Neuronal stem cell (in vitro differentiated cells): Measurements from ENCODE around the gene EML4.

Experiments used
- DNase-seq: peaks from one replicate; pipeline ENCODE4 v3.0.0-alpha.2; 2013; ENCODE audit warnings: low spot score
- H2AFZ ChIP-seq: one replicate; pipeline ENCODE4 v1.6.1; 2013; ENCODE audit warnings: mild to moderate bottlenecking, low read length, inconsistent platforms
- H2AK5ac ChIP-seq: 2 replicates; pipeline ENCODE4 v1.6.1; 2013; ENCODE audit warnings: low read depth, mild to moderate bottlenecking, inconsistent platforms, low read length, moderate library complexity, mixed read lengths
- H2BK120ac ChIP-seq: 2 replicates; pipeline ENCODE4 v1.6.1; 2013; ENCODE audit warnings: low read depth, mild to moderate bottlenecking, inconsistent platforms, low read length, moderate library complexity, mixed read lengths
- H2BK12ac ChIP-seq: one replicate; pipeline ENCODE4 v1.6.1; 2013; ENCODE audit warnings: low read length, inconsistent platforms
- H2BK15ac ChIP-seq: 2 replicates; pipeline ENCODE4 v1.6.1; 2013; ENCODE audit warnings: mild to moderate bottlenecking, low read length, inconsistent platforms, mixed read lengths
- H2BK5ac ChIP-seq: one replicate; pipeline ENCODE4 v1.6.1; 2013; ENCODE audit warnings: inconsistent platforms, mild to moderate bottlenecking, low read length, moderate library complexity
- H3K14ac ChIP-seq: one replicate; pipeline ENCODE4 v1.6.1; 2013; ENCODE audit warnings: low read length, inconsistent platforms
- H3K18ac ChIP-seq: 2 replicates; pipeline ENCODE4 v1.6.1; 2013; ENCODE audit warnings: low read length, inconsistent platforms
- H3K23ac ChIP-seq: 2 replicates; pipeline ENCODE4 v1.6.1; 2013; ENCODE audit warnings: low read depth, mild to moderate bottlenecking, mixed read lengths, low read length, inconsistent platforms; ENCODE audit not compliant: poor library complexity
- H3K27ac ChIP-seq: replicated peaks from 3 replicates; pipeline ENCODE4 v1.5.1; 2013; ENCODE audit warnings: low read length, inconsistent platforms
- H3K27me3 ChIP-seq, 3 experiments: 2 replicates each; pipeline ENCODE4 v1.6.1; 2013; ENCODE audit warnings: low read length in 3 of 3, mild to moderate bottlenecking in 2 of 3, inconsistent platforms in 1 of 3, low read depth in 1 of 3, mixed read lengths in 1 of 3, moderate library complexity in 1 of 3; ENCODE audit not compliant: control insufficient read depth in 3 of 3, insufficient read depth in 3 of 3
- H3K36me3 ChIP-seq, 2 donors: replicated peaks in 1 of 2; 2 replicates each; pipeline ENCODE4 v1.6.1; 2013; ENCODE audit warnings: low read length in 2 of 2; ENCODE audit not compliant: control insufficient read depth in 2 of 2, insufficient read depth in 2 of 2
- H3K4ac ChIP-seq: 2 replicates; pipeline ENCODE4 v1.6.1; 2013; ENCODE audit warnings: inconsistent platforms, mild to moderate bottlenecking, low read length, moderate library complexity
- H3K4me1 ChIP-seq, 2 donors: 1 replicate in 1 of 2; 2 replicates in 1 of 2; pipeline ENCODE4 v1.6.1; 2013; ENCODE audit warnings: low read length in 2 of 2, low read depth in 1 of 2; ENCODE audit not compliant: control insufficient read depth in 2 of 2, insufficient read depth in 1 of 2
- H3K4me2 ChIP-seq: one replicate; pipeline ENCODE4 v1.6.1; 2013; ENCODE audit warnings: mild to moderate bottlenecking, low read length, inconsistent platforms; ENCODE audit not compliant: insufficient read depth, poor library complexity, severe bottlenecking
- H3K4me3 ChIP-seq, 2 donors: 2 replicates each; pipeline ENCODE4 v1.5.1; 2013; ENCODE audit warnings: low read length in 2 of 2, mild to moderate bottlenecking in 2 of 2, inconsistent platforms in 1 of 2, moderate library complexity in 1 of 2
- H3K79me1 ChIP-seq: one replicate; pipeline ENCODE4 v1.6.1; 2013; ENCODE audit warnings: low read depth, mild to moderate bottlenecking, inconsistent platforms, low read length, moderate library complexity
- H3K9ac ChIP-seq: one replicate; pipeline ENCODE4 v1.6.1; 2013; ENCODE audit warnings: mild to moderate bottlenecking, low read depth, low read length, inconsistent platforms; ENCODE audit not compliant: poor library complexity
- H3K9me3 ChIP-seq, 2 donors: replicated peaks in 1 of 2; 2 replicates each; pipeline versions ENCODE3 to v1.6.1; 2013; ENCODE audit warnings: low read length in 2 of 2, mild to moderate bottlenecking in 2 of 2, inconsistent platforms in 1 of 2, low read depth in 1 of 2, mixed read lengths in 1 of 2, moderate library complexity in 1 of 2; ENCODE audit not compliant: control insufficient read depth in 2 of 2, insufficient read depth in 1 of 2
- H4K8ac ChIP-seq: one replicate; pipeline ENCODE4 v1.6.1; 2013; ENCODE audit warnings: low read depth, mild to moderate bottlenecking, inconsistent platforms, low read length, moderate library complexity
- H4K91ac ChIP-seq: one replicate; pipeline ENCODE4 v1.6.1; 2013; ENCODE audit warnings: low read length, low read depth, mild to moderate bottlenecking, inconsistent platforms; ENCODE audit not compliant: poor library complexity
- WGBS, 2 donors: extraction: QIAGEN DNeasy Blood & Tissue Kit; methylation state at CpG; one replicate each; pipeline ENCODE4 v1.1.7; 2013; ENCODE audit warnings: missing lambda C conversion rate in 2 of 2, mixed read lengths in 1 of 2; ENCODE audit not compliant: insufficient read length in 2 of 2, insufficient replicate concordance in 1 of 2; ENCODE audit errors: extremely low coverage in 2 of 2; 5-methylcytosine and 5-hydroxymethylcytosine counted together

EML4 gene

DNA sequence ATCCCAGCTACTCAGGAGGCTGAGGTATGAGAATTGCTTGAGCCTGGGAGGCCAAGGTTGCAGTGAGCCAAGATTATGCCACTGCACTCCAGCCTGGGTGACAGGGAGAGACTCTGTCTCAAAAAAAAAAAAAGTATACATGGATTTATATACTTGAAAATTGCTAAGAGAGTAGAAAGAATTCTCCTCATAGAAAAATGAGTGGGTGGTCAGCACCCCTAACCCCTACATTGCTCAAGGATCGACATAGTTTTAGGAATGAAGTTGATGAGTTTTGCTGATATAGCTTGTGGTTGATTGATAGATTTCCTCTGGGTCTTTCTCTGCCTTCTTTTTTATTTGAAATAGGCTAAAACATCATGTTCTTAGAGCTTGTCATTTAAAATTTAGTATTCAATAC is 58.9 kb downstream of the EML4 start:
- Histone ChIP-seq H3K4me2 (no peak overlapping the region), H2BK5ac (no peak overlapping the region)
- WGBS, 2 donors, result no CpG with 5 or more reads among the region's 1 CpG

DNA sequence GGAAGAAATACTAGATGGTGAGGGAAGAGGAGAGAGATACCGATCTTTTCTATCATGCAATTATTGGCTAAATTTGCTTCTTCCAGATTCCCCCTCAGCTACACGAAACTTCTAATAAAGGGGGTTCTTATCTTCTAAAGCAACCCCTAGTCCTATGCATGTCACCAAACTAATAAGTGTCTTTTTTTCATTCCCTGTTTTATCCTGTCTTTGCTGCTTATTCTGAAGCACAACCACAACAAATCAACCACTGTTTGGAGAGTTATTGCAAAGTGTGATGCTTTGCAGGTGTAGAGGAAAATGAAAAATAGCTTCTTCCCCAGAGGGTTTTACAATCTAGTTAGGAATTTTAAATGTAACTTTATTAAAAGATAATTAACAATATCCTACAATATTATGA is 60.8 kb downstream of the EML4 start:
- H2BK5ac ChIP-seq, result no peak overlapping the region
- no peaks in the 10 kb centered on the region for H3K36me3 ChIP-seq
- no peak overlapping the region for H4K8ac ChIP-seq
- H2AFZ ChIP-seq, result no peak overlapping the region
- no peak overlapping the region for H3K18ac ChIP-seq
- H3K27ac ChIP-seq, result no peak overlapping the region
- H3K27me3 ChIP-seq, result no peaks in the 10 kb centered on the region
- no peak overlapping the region for H2BK15ac ChIP-seq
- no peak overlapping the region for H4K91ac ChIP-seq
- WGBS, 2 donors, result no CpG with 5 or more reads among the region's 2 CpGs
- H2BK12ac ChIP-seq, result no peak overlapping the region
- H3K4ac ChIP-seq, result no peak overlapping the region
- no peak overlapping the region for H3K4me3 ChIP-seq
- no peak overlapping the region for H3K9ac ChIP-seq
- no peaks in the 10 kb centered on the region for H3K79me1 ChIP-seq
- H3K14ac ChIP-seq, result no peak overlapping the region
- H3K23ac ChIP-seq, result no peak overlapping the region
- no peaks in the 10 kb centered on the region for H3K9me3 ChIP-seq
- peaks cover 0 to 6% of the 10 kb centered on the region in 2 donors for H3K4me1 ChIP-seq
- no peak overlapping the region for H3K4me2 ChIP-seq
- DNase-seq, result no peak
- H2BK120ac ChIP-seq, result no peak overlapping the region
- H2AK5ac ChIP-seq, result no peak overlapping the region

More for the DNA sequence above, 58.9 kb downstream of the EML4 start:
- Histone ChIP-seq H4K91ac (no peak overlapping the region), H3K79me1 (no peaks in the 10 kb centered on the region), H2BK15ac (no peak overlapping the region), H2AK5ac (no peak overlapping the region), H3K36me3 (no peaks in the 10 kb centered on the region), H3K27me3 (no peaks in the 10 kb centered on the region), H3K27ac (no peak overlapping the region), H2BK120ac (no peak overlapping the region), H4K8ac (no peak overlapping the region), H3K18ac (no peak overlapping the region), H2AFZ (no peak overlapping the region), H3K14ac (no peak overlapping the region), H2BK12ac (no peak overlapping the region), H3K9ac (no peak overlapping the region), H3K23ac (no peak overlapping the region), H3K4me3 (no peak overlapping the region), H3K9me3 (no peaks in the 10 kb centered on the region), H3K4me1 (no peaks in the 10 kb centered on the region), H3K4ac (no peak overlapping the region)
- no peak for DNase-seq

DNA sequence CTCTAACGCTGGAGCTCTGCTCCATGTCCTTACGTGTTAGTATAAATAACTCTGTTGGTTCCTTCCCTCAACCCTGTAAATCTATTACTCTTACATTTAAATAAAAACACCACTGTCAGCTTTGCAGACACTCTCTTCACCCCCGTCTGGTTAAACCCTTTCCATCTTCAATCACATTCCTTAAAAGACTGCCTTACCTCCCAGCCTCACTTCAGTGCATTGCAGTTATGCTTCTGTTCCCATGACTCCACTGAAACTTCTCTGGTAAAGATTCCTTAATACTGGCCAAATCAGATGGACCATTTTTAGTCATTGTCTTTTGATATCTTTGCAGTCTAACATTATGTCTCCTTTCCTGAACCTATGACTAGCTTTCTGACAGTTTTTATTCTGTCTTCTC is 61.7 kb downstream of the EML4 start:
- H3K18ac ChIP-seq, result no peak overlapping the region
- H3K9me3 ChIP-seq, result no peaks in the 10 kb centered on the region
- WGBS, 2 donors, result 100% methylated on average over 1 of the region's 3 CpGs; no CpG with 5 or more reads in 1 of the 2 donors
- H2BK5ac ChIP-seq, result no peak overlapping the region
- H3K27me3 ChIP-seq, result no peaks in the 10 kb centered on the region
- H3K27ac ChIP-seq, result no peak overlapping the region
- no peak for DNase-seq
- no peak overlapping the region for H2AFZ ChIP-seq
- no peak overlapping the region for H3K4ac ChIP-seq
- H3K4me2 ChIP-seq, result no peak overlapping the region
- H4K8ac ChIP-seq, result no peak overlapping the region
- no peak overlapping the region for H2BK15ac ChIP-seq
- no peak overlapping the region for H3K23ac ChIP-seq
- no peak overlapping the region for H2AK5ac ChIP-seq
- H3K4me1 ChIP-seq, result peaks cover 0 to 6% of the 10 kb centered on the region in 2 donors
- H3K4me3 ChIP-seq, result no peak overlapping the region
- no peak overlapping the region for H4K91ac ChIP-seq
- no peak overlapping the region for H2BK120ac ChIP-seq
- H3K9ac ChIP-seq, result no peak overlapping the region
- H3K14ac ChIP-seq, result no peak overlapping the region
- no peaks in the 10 kb centered on the region for H3K36me3 ChIP-seq
- no peak overlapping the region for H2BK12ac ChIP-seq
- H3K79me1 ChIP-seq, result peaks cover 2% of the 10 kb centered on the region

DNA sequence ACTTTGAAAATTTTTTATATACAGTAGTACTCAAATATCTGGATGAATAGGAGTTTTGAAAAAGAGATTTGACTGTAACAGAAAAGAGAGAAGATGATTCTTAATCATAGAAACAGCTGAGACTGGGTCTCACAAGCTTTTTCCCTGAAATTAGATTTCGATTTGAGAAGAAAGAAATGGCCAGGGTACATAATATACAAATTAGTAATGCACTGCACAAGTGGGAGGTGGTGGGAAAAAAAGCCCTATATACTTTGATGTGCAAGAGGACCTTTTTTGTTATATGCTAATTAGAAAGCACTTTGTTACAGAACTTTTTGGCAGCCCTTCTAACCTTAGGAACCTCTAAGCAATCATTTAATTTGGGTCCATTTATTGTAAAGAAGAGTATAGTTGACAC is 62.9 kb downstream of the EML4 start:
- H3K9ac ChIP-seq, result no peak overlapping the region
- H3K27ac ChIP-seq, result no peak overlapping the region
- no peak overlapping the region for H3K14ac ChIP-seq
- no peak overlapping the region for H2BK120ac ChIP-seq
- peaks cover 0 to 6% of the 10 kb centered on the region in 2 donors for H3K4me1 ChIP-seq
- H3K27me3 ChIP-seq, result no peaks in the 10 kb centered on the region
- H4K91ac ChIP-seq, result no peak overlapping the region
- no peak overlapping the region for H2BK12ac ChIP-seq
- peaks cover 2% of the 10 kb centered on the region for H3K79me1 ChIP-seq
- H4K8ac ChIP-seq, result no peak overlapping the region
- no peak overlapping the region for H2BK15ac ChIP-seq
- H3K4me3 ChIP-seq, result no peak overlapping the region
- H3K23ac ChIP-seq, result no peak overlapping the region
- DNase-seq, result no peak
- H2BK5ac ChIP-seq, result no peak overlapping the region
- H3K36me3 ChIP-seq, result no peaks in the 10 kb centered on the region
- no peaks in the 10 kb centered on the region for H3K9me3 ChIP-seq
- no peak overlapping the region for H3K4me2 ChIP-seq
- H3K18ac ChIP-seq, result no peak overlapping the region
- no CpG with 5 or more reads among the region's 1 CpG for WGBS, 2 donors
- no peak overlapping the region for H2AFZ ChIP-seq
- no peak overlapping the region for H2AK5ac ChIP-seq
- H3K4ac ChIP-seq, result no peak overlapping the region
